HG03558 (cell line): ENCODE results near the gene CDKN1A.
"Not testable (repeated sequence)": the region's sequence is repeated elsewhere in the genome, so short reads cannot be mapped to it uniquely, and the experiment has no call there.

ENCODE experiments used
- ATAC-seq: cut with Tn5 transposase; IDR thresholded peaks from one replicate; pipeline ENCODE4 v1.9.1; 2021; ENCODE audit warnings: moderate number of reproducible peaks; ENCODE audit not compliant: unreplicated experiment; ENCODE audit errors: extremely low read depth

CDKN1A gene

DNA sequence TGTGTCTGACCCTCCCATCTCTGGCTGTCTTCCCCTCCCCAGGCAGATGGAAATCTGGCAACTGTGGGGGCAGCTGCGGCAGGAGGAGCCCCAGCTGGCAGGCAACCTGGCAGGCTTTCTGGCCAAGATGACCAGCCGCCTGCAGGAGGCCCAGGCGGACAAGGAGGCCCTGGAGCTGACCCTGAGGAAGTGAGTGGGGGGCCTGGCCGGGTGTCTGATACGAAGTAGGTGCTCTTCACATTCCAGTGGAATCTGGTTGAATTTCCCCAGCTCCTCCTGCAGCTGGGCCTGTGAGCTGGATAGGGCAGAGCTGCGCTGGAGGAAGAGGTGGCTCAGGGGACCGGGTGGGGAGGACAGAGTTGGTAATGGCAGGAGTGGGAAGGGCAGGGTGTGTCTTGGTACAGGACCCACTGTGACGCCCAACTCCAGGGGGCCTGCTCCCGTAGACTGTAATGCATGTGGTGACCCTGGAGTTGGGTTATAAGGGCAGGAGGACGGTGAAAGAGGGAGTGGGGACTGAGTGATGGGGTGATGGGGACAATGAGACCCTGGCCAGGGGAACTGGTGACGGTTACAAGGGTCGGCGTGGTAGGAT, 38.8 kb downstream of the CDKN1A start:
- ATAC-seq = no peak

DNA sequence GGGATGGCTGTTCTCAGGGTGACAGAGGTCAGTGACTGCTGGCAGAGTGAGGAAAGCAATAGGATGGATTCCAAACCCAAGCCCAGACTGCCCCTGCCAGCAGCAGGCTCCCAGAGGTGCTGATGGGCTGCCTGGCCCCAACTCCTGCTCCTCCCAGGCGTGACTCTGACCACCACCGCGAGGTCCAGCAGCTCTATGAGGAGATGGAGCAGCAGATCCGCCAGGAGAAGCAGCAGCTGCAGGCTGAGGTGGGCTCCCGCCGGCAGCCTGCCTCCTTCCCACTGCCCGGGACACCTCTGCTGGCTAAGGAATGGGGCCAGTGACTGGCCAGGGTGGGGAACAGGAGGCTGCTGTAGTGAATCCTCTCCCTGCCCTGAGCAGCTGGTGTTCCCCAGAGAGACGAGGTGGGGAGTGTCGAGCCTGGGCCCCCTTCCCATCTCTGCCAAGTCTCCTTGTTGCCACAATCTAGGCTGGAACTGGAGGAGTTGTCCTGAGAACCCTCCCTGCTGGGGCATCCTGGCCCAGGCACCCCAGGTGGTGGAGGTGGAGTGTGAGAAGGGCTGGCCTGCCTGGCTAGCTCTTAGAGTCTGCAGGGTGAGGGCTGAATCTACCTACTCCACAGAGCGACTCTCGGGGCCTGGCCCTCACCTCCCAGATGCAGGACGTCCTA, 39.5 kb downstream of the CDKN1A start:
- no peak for ATAC-seq

DNA sequence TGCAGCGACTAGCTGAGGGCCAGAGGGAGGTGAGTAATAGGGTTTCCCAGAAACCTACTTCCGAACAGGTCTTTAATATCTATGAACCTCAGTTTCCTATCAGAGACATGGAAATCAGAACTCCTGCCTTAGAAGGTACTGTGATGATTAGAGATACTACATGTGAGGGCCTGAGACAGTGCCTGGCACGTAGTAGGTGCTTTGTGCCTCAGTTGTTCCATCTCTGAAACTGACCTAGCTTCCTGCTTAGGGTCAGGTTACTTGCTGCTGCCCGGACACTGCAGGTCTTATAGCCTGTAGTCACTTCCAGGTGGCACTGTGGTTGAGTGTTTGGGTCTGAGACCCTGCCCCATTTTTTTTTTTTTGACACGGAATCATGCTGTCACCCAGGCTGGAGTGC, 40.0 kb downstream of the CDKN1A start:
- no peak for ATAC-seq

DNA sequence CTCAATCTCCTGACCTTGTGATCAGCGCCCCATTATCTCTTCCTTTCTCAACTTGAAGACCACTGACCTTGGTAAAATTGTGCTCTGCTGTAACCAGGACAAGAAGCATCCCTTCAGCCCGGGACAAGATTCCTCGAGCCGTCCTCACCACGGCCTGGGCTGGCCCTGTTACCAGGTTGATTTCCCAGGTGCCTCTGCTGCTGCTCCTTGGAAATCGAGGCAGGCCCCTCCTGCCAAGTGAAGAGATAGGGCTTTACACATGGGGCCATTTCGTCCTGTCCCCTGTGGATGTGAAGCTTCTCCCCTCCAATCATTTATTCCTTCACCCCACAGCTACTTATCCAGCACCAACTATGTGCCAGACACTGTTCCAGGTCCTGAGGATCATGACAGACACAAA, 40.6 kb downstream of the CDKN1A start:
- ATAC-seq = no peak

DNA sequence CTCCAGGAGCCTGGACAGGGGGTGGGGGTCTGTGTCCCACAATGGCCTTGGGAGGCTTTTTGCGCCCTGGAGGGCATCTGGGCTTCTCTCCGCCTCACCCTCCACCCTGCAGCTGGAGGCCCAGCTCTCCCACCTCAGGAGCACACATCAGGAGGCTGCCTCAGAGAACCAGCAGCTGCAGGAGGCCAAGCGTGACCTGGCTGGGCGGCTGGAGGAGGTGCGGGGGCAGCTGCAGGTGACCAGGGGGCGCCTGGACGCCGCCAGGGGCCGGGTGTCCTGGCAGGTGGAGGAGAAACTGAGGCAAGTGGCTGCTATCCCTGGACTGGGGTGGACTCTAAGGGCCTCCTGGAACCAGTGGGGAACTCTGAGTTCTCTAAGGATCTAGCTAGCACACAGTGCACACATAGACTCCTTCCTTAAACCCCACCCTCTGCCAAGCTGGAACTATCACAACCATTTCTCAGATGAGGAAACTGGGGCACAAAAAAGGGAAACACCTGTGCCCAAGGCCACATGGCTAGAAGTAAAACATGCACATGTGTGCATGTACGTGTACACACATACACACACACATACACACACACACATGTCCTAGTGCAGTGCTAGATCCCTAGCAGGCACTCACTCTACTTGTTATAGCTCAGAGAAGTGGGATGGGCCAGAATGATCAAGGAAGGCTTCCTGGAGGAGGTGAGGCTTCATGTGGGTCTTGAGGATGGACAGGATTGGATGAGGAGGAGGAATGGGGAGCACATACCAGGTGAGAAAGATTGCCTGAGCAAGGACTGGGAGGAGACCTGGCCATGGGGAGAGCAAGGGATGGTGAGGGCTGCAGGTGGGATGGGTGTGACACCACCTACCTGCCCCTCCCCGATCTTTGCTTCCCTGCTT, 42.0 kb downstream of the CDKN1A start:
- no peak for ATAC-seq

DNA sequence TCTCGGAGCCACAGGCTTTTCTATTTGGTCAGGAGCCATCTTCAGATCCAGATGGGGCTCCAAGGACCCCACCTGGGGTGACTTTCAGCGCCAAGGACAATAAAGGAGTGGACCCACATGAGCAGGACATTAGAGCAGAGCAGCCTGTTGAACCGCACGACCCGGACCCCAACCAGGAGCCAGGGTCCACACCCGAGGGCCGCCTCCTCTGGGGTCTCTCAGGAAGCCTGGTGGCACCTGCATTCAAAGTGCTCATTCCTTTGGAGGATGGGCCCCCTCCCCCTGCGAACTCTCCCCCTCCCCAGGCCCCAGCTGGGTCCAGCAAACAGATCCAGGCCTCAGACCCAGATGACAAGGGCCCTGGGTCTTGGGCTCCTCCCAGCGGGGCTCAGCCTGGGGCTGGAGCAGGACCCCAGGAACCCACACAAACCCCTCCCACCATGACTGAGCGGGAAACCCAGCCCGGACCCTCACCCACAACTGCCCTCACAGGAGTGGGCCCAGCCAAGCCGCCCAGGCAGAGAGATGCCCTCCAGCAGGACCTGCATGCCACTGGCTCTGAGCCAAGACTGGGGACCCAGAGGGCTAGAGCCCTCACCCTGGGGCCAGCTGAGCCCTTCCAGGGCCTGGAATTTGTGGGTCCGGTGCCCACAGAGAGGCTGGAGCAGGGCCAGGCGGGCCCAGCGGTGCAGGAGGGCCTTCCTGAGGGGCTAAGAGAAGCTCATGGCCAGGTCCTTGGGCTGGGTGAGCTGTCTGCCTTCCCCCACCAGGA, 43.0 kb downstream of the CDKN1A start:
- no peak for ATAC-seq

DNA sequence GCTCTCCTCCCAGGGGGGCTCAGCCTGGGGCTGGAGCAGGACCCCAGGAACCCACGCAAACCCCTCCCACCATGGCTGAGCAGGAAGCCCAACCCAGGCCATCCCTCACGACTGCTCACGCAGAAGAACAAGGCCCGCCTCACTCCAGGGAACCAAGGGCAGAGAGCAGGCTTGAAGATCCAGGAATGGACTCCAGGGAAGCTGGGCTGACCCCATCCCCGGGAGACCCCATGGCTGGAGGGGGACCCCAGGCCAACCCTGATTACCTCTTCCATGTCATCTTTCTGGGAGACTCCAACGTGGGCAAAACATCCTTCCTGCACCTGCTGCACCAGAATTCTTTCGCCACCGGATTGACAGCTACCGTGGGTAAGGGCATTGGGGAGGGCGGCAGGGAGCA, 43.9 kb downstream of the CDKN1A start:
- ATAC-seq = no peak

DNA sequence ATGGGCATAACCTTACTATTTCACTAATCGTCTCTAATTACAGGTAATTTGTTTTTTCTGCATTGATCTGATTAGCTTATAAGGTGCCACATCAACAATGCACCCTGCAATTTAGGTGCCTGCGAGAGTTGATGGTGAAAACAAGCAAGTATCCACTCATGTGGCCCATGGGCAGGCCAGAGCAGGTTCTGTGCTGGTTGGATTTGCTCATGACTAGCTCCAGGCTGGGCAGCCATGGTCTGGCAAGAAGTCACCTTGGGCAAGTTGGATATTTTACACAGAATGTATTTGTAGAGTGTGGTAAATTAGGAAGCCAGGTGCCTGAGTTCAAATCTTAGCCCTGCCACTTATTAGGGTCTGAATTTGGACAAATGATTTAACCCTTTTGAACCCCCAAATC, 44.4 kb downstream of the CDKN1A start:
- no peak for ATAC-seq

DNA sequence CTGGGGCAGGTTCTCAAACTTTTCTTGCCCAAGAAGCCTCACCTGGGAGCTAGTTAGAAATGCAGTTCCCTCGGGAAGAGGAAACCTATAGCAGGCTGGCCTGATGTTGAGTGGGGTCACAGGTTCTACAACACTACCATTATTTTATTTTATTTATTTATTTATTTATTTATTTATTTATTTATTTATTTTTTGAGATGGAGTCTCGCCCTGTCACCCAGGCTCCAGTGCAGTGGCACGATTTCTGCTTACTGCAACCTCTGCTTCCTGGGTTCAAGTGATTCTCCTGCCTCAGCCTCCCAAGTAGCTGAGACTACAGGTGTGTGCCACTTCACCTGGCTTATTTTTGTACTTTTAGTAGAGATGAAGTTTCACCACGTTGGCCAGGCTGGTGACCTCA, 45.5 kb downstream of the CDKN1A start:
- not testable (repeated sequence) for ATAC-seq

DNA sequence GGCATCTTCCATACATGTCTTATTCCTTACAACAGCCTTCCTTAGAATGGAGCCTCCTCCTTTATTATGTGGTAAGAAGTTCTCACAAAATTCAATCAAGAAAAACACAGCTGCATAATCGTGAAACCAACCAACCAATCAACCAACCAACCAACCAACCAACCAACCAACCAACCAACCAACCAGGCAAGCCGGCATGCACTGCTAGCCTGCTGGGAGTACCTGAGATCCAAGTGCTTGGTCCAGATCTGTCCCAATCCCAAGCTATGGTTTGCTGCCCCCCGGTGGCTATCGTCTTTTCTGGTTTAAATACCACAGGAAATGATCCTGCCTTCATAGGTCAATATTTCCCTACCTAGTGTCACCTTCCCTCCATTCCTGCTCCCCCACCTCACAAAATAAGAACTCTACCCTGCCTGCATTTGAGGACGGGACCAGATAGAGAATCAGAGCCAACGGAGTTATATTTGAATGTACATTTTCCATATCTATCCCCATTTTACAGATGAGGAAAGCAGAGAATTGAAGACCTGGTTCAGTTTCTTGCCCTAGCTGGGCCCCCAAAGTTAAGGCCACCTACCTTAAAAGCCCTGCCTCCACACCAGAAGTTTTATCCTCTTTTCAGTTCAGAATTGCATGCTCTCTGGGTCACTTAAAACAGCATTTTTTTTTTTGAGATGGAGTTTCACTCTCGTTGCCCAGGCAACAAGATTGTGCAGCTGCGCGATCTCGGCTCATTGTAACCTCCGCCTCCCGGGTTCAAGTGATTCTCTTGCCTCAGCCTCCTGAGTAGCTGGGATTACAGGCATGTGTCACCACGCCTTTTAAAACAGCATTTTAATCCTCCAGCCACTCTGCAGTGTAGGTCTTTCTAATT, 46.2 kb downstream of the CDKN1A start:
- no peak for ATAC-seq

DNA sequence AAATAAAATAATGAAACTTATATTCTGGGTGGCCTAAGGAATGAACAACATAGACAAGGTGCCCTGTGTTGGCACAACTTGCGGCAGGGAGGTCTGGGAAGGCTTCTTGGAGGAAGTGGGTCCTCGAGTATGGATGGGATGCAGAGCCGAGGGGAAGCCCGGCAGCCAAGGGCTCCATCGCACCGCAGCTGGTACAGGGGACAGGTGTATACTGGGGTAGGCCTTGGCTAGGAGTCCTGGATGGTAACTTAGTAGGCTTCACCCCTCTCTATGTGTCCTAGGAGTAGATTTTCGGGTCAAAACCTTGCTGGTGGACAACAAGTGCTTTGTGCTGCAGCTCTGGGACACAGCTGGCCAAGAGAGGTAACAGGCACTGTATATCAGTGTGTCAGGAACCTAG, 47.1 kb downstream of the CDKN1A start:
- no peak for ATAC-seq

DNA sequence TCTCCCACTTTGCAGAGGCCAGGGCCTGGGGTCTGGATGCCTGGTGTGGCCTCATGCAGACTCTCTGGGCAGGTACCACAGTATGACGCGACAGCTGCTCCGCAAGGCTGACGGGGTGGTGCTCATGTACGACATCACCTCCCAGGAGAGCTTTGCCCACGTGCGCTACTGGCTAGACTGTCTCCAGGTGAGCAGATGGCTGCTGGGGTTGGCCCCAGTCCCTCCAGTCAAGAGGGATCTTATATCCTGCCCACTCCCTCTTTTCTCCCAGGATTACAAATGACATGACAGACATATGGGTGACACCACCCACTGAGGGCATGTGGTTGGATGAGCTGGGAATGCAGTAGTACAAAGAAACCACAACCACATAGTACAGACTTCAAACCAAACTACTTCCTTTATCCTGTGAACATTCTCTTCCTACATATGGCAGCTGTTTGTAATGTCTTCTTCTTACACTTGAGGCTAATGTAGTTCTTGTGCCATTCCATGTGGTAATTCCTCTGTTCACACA, 49.0 kb downstream of the CDKN1A start:
- ATAC-seq = no peak

DNA sequence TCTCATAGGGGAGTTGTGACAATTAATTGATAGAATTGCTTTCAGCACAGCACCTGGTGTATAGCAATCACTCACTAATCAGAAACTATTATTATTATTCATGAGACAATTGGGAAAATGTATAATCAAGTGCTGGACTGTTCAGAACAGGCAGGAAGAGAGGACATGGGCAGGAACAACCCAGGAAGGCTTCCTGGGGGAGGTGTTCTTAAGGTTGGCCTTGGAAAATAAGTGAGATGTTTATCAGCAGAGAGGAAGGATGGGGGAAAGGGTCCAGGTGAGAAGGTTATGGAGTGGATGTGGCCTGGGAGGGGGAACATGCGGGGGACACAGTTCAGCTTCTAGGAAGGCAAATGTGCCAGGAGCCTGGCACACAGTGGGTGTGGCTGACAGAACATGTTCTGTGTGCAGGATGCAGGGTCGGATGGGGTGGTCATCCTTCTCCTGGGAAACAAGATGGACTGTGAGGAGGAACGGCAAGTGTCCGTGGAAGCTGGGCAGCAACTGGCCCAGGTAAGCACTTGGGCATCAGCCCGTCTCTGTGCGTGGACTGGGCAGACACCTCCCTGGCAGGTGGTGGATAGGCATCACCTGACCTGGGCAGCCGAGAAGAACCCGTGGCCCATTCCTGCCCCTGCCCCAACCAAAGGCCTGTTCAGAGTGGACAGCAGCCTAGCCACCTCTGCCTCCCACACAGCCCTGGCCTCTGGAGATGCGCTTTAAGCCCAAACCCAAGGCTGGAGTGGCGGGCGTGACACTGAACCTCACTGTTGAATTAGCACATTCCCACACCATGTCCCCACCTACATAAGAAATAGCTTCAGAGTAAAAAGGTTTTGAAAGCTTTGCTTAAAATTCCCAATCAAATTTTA, 50.0 kb downstream of the CDKN1A start:
- ATAC-seq = no peak

DNA sequence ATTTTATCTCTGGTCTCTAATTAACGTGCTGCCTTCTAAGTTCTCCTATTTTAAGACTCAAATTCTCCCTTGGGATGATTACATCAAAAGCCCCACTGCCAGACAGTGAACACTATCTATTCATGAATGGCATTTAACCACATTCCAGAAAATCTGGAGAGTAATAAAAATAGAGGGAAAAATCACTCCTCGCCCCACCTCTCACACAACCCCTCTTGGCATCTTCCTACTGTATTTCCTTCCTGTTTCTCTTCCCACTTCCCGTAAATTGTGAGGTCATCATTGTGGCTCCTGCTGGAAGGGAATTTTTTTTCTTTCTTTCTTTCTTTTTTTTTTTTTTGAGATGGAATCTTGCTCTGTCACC, 50.6 kb downstream of the CDKN1A start:
- no peak for ATAC-seq

DNA sequence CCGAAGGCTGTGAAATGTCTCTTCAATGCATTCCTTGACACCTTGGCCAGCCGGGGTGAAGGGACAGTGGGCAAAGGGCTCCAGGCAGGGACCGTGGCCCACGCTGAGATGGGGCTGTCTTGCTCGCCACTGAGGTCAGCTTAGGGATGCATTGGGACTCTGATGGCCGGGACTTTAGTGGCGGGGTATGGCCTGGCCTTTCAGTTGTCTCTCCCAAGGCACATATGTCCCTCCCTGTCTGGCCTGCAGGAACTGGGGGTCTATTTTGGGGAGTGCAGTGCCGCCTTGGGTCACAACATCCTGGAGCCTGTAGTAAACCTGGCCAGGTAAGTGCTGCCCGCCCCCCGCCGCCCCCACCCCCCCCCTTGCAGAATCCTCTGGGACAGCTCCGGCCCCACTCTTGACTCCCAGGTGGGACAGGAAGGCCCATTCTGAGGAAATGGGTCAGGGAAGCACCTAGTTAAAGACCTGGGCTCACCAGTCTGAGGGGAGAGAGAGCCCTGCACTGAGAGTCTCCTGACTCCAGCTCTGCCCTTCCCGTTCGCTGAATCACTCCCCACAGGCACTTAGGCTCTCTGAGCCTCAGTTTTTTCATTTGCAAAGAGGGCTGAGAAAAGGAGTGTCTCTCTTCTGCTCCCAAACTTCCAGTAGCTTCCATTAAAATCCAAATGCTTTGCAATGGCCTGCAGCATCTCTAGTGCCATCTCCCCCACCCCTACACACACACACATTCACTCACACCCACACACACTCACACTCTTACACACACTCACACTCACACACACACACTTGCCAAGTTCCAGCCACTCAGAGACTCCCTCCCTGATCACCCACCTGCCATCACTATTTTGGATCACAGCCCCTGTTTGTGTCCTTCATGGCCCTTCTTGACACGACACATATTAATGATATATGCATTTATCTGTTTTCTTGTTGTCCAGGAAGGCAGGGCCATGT, 52.2 kb downstream of the CDKN1A start:
- ATAC-seq = no peak

DNA sequence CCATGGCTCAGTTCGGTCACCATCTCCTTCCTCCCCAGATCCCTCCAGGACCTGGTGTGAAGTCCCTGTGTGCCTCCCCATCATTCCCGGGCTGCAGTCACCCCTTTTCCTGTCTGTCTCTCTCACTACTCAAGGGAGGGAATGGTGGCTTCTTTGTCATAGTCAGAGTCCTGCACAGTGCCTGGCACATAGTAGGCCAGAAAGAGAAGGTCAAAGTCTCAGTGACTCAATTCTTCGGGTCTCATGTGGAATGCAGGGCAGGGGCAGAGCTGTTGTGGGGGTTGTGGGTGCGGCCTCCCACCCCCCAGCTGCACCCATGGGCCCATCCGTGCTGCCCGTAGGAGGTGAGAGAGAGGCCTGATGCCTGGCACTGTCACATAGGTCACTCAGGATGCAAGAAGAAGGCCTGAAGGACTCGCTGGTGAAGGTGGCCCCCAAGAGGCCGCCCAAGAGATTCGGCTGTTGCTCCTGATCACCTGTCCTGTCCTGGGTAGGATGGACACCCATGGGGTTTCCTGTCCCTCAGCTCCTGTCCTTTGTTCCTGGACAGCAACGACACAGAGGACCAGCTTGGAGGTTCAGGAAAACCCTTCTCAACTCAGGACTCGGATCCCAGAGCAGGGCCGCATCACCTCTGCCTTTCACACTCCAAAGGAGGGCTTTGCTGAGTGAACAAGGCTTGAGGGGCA, 53.3 kb downstream of the CDKN1A start:
- no peak for ATAC-seq

DNA sequence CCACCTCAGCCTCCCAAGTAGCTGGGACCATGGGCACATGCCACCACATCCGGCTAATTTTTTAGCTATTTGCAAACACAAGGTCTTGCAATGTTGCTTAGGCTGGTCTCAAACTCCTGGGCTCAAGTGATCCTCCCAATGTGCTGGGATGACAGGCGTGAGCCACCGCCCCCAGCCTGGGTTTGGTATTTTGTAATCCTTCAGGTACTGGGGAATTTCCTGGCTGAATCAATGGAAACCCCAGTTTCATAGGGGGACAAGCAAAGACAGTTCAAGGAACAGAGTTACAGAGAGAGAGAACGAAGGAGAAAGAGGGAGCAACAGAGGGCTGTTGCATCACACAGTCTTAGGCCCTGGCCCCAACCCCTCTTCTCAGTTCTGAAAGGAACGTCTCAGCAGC, 54.8 kb downstream of the CDKN1A start:
- ATAC-seq = no peak
